ENCODE measurements around the gene RYR3. TPM values are rescaled to one million over a fixed set of nuclear protein-coding genes. Genes with fewer than 3 reads are reported as not detected.

Gene RYR3
- total and polyA plus RNA-seq, 2 of the 13 experiments (the other 11 are each of a cell fraction or from before 2014, with no cell fraction given) = not detected

DNA sequence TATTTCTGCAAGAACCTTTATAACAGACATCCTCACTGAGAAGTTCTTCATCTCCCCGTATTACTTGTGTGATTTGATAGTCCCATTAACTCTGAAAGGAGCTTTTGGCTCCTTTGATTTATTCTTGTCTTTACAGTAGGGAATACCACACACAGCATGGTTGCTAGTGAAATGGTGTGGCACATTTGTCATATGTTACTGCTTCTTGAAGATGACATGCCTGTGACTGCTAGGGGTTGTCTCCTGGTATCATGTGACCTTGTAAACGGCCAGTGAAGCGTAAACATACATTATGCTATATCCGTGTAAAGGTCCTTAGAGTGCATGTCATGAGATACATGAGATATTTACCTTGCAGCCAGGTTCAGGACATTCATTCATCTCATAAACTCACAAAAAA, 197.9 kb downstream of the RYR3 start:
- FAIRE-seq = no peak
- no peaks in the 10 kb centered on the region; a peak in 1 of 5 replicates for H3K27me3 ChIP-seq (ENCODE audit: control insufficient read depth in 1 of 2, insufficient read depth in 2 of 2, low read length in 2 of 2)

More for the DNA sequence above, 197.9 kb downstream of the RYR3 start:
- Histone ChIP-seq H3K4me3 (replicated peaks in 1 of 3; ENCODE audit: insufficient read depth in 1 of 3, low read depth in 2 of 3, low read length in 3 of 3) (no peak overlapping the region), H3K9me3 (ENCODE audit: low read length) (no peaks in the 10 kb centered on the region), H3K4me1 (ENCODE audit: insufficient read depth, low read length) (no peaks in the 10 kb centered on the region), H3K36me3 (replicated peaks in 1 of 2; ENCODE audit: control insufficient read depth in 1 of 2, insufficient read depth in 2 of 2, low read length in 2 of 2) (no peaks in the 10 kb centered on the region; a peak in 1 of 5 replicates), H3K27ac (ENCODE audit: extremely low read length, insufficient read depth, low read length) (no peak overlapping the region), H4K20me1 (ENCODE audit: insufficient read depth, low read length) (no peaks in the 10 kb centered on the region), H3K79me2 (ENCODE audit: insufficient read depth, low read length) (no peaks in the 10 kb centered on the region), H3K4me2 (ENCODE audit: low read depth, low read length) (no peak overlapping the region), H2AFZ (ENCODE audit: low read length) (no peak overlapping the region), H3K9ac (ENCODE audit: insufficient read depth, low read depth, low read length) (no peak overlapping the region)
- CTCF ChIA-PET (ENCODE audit: low intra/inter-chr PET ratio, low total read pairs) = no interaction called here
- POLR2A ChIA-PET = no interaction called here
- intact Hi-C loops (cut with micrococcal nuclease; ENCODE audit: unreplicated experiment) = no loop called here
- ATAC-seq (no peak), DNase-seq (ENCODE audit: low spot score) (no peak)
- 0% methylated on average over 4 of the region's 4 CpGs for WGBS (ENCODE audit: low lambda C conversion rate)
- TF ChIP-seq POLR2A (IDR thresholded peaks at IDR 0.05; ENCODE audit: insufficient read depth in 1 of 2, low read depth in 2 of 2, low read length in 2 of 2) = no peak
- TF ChIP-seq ZBTB14 (CRISPR knock-in tag; IDR thresholded peaks at IDR 0.05) = no peak
- TF ChIP-seq MAF1 (CRISPR knock-in tag; IDR thresholded peaks at IDR 0.05; ENCODE audit: borderline replicate concordance) = no peak
- no peak for TF ChIP-seq ZNF788 (CRISPR knock-in tag; IDR thresholded peaks at IDR 0.05; ENCODE audit: borderline replicate concordance)
- TF ChIP-seq, protein P1, sequence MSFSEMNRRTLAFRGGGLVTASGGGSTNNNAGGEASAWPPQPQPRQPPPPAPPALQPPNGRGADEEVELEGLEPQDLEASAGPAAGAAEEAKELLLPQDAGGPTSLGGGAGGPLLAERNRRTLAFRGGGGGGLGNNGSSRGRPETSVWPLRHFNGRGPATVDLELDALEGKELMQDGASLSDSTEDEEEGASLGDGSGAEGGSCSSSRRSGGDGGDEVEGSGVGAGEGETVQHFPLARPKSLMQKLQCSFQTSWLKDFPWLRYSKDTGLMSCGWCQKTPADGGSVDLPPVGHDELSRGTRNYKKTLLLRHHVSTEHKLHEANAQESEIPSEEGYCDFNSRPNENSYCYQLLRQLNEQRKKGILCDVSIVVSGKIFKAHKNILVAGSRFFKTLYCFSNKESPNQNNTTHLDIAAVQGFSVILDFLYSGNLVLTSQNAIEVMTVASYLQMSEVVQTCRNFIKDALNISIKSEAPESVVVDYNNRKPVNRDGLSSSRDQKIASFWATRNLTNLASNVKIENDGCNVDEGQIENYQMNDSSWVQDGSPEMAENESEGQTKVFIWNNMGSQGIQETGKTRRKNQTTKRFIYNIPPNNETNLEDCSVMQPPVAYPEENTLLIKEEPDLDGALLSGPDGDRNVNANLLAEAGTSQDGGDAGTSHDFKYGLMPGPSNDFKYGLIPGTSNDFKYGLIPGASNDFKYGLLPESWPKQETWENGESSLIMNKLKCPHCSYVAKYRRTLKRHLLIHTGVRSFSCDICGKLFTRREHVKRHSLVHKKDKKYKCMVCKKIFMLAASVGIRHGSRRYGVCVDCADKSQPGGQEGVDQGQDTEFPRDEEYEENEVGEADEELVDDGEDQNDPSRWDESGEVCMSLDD (CRISPR knock-in tag; IDR thresholded peaks at IDR 0.05; ENCODE audit: borderline replicate concordance) = no peak
- TF ChIP-seq NR2C2 (CRISPR knock-in tag; IDR thresholded peaks at IDR 0.05; ENCODE audit: borderline replicate concordance) = no peak
- TF ChIP-seq HMG20B (CRISPR knock-in tag; conservative IDR thresholded peaks at IDR 0.05) = no peak
- no peak for TF ChIP-seq ZNF777 (CRISPR knock-in tag; IDR thresholded peaks at IDR 0.05)
- no peak for TF ChIP-seq KLF11 (CRISPR knock-in tag; IDR thresholded peaks at IDR 0.05)
- no peak for TF ChIP-seq FIP1L1 (IDR thresholded peaks at IDR 0.05; ENCODE audit: borderline replicate concordance, insufficient read depth, low read depth, low read length)
- TF ChIP-seq STAT5B (CRISPR knock-in tag; IDR thresholded peaks at IDR 0.05) = no peak
- no peak for TF ChIP-seq EP300 (IDR thresholded peaks at IDR 0.05; ENCODE audit: low read depth in 2 of 2, low read length in 2 of 2)
- no peak for TF ChIP-seq EP300 (CRISPR knock-in tag; IDR thresholded peaks at IDR 0.05; ENCODE audit: borderline replicate concordance)
- no peak for TF ChIP-seq MATR3 (CRISPR knock-in tag; IDR thresholded peaks at IDR 0.05)
- TF ChIP-seq RARG (CRISPR knock-in tag; IDR thresholded peaks at IDR 0.05; ENCODE audit: low read depth) = no peak
- TF ChIP-seq, protein P2, sequence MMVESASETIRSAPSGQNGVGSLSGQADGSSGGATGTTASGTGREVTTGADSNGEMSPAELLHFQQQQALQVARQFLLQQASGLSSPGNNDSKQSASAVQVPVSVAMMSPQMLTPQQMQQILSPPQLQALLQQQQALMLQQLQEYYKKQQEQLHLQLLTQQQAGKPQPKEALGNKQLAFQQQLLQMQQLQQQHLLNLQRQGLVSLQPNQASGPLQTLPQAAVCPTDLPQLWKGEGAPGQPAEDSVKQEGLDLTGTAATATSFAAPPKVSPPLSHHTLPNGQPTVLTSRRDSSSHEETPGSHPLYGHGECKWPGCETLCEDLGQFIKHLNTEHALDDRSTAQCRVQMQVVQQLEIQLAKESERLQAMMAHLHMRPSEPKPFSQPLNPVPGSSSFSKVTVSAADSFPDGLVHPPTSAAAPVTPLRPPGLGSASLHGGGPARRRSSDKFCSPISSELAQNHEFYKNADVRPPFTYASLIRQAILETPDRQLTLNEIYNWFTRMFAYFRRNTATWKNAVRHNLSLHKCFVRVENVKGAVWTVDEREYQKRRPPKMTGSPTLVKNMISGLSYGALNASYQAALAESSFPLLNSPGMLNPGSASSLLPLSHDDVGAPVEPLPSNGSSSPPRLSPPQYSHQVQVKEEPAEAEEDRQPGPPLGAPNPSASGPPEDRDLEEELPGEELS (CRISPR knock-in tag; IDR thresholded peaks at IDR 0.05) = no peak
- BruUV-seq (replicated peaks) = no TSS peak
- in situ Hi-C loops (cut with HindIII; ENCODE audit: extremely low pct_ligation_motif_present, low pct_unique_long_range_greater_than_20kb) = no loop called here

All from HepG2 (cell line).